Peyer's patch (tissue), 4 donors: ENCODE measurements around the gene NCOA5.

Experiments
- CTCF ChIP-seq, 6 experiments: fragments of 450-650 bp in 4 of 6; fragments of 200-600 bp in 2 of 6; sonication (generic) in 1 of 6; IDR thresholded peaks; one replicate each; pipeline ENCODE4 v1.5.1; 2017 to 2019; ENCODE audit warnings: antibody characterized with exemption in 6 of 6, mild to moderate bottlenecking in 3 of 6, moderate library complexity in 1 of 6
- POLR2A ChIP-seq, 2 donors: fragments of 450-650 bp; IDR thresholded peaks; one replicate each; pipeline ENCODE4 v1.5.1; 2017; ENCODE audit warnings: antibody characterized with exemption in 2 of 2, mild to moderate bottlenecking in 2 of 2, moderate library complexity in 2 of 2

GRCh38 chr20:46111836-46112212, 22.1 kb upstream of the NCOA5 start:
- TF ChIP-seq CTCF (IDR thresholded peaks at IDR 0.05) (no peak), POLR2A (IDR thresholded peaks at IDR 0.05) (no peak)
